Measurements from ENCODE around the gene SLITRK6.
"Not testable (repeated sequence)": the region's sequence is repeated elsewhere in the genome, so short reads cannot be mapped to it uniquely, and the experiment has no call there.

The SLITRK6 gene, protein sequence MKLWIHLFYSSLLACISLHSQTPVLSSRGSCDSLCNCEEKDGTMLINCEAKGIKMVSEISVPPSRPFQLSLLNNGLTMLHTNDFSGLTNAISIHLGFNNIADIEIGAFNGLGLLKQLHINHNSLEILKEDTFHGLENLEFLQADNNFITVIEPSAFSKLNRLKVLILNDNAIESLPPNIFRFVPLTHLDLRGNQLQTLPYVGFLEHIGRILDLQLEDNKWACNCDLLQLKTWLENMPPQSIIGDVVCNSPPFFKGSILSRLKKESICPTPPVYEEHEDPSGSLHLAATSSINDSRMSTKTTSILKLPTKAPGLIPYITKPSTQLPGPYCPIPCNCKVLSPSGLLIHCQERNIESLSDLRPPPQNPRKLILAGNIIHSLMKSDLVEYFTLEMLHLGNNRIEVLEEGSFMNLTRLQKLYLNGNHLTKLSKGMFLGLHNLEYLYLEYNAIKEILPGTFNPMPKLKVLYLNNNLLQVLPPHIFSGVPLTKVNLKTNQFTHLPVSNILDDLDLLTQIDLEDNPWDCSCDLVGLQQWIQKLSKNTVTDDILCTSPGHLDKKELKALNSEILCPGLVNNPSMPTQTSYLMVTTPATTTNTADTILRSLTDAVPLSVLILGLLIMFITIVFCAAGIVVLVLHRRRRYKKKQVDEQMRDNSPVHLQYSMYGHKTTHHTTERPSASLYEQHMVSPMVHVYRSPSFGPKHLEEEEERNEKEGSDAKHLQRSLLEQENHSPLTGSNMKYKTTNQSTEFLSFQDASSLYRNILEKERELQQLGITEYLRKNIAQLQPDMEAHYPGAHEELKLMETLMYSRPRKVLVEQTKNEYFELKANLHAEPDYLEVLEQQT

DNA sequence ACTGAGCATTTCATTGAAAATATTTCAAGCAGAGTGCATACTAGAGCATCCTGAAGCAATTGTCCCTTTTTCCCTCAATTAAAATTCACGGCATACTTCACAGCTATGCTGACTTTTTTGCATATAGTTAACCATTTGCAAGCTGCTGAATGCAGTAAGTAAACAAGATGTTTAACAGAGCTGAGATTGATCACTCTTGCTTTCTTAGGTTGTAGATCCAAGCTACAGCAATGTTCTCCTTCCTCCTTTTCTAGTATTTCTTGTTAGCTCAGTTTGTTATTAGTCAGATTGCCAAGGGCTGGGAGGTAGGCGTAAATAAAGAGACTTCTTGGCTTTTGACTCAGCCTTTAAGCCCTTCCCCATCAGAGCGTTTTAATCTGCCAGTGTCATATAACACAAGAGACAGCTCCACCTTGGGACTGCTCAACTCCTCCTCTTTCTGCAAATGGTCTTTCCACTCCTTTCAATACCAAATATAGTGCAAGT is at the start of gene SLITRK6:
TSS of gene SLITRK6 (minus strand) at position 323 of the 486 bp plus-strand sequence. CDS start 2,911 bp downstream, outside the sequence.
- DNase-seq = no peak

DNA sequence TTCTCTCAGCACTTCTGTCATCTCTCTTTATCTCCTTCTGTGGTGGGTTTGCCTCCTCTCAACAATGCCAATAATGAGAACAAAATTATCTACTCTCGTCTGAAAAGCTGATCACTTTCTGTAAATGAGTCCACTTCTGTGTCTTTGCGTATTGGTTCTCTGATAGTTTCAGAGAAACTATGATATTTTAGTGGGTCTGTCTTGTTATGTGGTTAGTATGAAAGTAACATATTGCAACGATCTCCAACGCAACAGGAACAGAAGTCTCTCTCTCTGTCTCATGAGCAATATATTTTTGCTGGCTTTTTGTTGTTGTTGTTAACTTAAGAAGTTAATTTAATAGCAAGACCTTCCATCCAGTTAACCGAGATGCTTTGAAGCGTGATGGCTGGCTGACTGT is 47.8 kb upstream of the SLITRK6 start:
- no peak for DNase-seq

DNA sequence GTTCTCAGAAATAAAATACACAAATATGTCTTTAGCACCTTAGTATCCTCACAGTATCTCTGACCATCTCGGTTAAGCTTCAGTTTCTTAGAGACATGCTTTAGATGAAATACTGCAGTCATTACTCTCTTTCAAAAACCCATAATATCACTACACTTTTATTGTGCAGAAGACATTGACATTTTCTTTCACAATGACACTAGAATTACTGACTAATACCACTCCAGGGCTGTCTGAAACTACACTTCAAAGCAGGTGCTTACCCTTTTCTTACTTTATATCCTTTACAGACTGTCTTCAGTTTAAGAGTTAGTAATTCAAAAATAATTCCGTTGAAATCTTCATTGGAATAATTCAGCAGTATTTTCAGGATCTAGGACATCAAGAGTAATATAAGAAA is 42.2 kb upstream of the SLITRK6 start:
- DNase-seq = no peak

DNA sequence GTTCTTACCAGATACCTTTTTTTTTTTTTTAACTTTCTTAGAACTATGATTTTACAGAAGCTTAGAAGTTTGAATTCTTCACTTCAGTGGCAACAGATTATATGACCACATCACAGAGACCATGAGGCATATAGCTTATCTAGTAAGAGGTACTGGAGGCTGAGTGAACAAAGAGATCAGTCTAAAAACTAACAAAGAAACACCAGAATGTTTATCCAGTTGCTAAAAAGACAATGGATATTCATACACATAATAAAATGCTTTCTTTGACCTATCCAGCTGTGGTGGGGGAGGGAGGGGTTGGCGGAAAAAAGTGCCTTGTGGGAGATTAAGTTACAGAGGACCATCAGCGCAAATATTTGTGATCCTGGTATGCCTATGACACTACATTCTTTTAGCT is 34.7 kb upstream of the SLITRK6 start:
- no peak for DNase-seq

DNA sequence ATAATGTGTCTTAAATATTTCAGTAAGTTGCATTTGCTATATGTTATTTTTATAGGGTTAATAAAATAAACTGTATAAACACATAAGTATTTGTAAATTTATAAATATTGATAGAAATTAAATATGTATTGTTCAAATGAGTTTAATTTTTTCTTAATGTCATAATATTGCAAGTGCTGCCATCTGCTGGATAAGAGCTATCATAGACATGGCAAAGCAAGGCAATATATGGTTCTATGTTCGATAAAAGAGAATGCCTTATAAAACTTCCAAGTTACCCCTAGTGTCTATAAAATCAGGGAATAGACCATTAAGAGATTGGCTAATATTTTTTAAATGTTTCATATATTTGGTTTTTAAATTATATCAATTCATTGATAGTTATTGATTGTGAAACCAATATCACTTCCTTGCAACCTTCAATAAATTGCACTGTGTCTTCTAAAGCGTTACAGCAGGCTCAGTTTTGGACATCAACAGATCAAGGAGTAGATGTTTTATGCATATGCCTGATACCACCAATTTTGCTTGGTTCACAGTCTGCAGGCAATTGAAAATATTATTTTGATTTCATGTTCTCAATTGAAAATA is 29.0 kb upstream of the SLITRK6 start:
- no peak for DNase-seq

DNA sequence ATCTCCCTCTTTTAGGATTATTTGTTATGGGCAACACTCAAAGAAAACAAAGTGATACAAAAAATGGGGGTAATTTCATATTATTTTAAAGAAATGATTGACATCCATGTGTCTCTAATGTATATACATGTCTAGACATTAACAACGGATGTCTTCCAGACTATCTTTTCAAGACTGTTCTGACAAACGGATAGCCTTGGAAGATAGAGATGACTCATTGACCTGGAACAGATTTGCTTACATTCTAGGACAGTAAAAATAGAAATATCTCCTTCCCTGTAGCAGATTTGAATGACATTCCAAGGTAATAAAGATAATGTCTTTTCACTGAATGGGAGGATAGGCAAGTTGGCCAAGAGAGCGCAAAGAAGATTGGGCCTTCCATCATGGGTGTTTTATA is 26.2 kb upstream of the SLITRK6 start:
- no peak for DNase-seq

DNA sequence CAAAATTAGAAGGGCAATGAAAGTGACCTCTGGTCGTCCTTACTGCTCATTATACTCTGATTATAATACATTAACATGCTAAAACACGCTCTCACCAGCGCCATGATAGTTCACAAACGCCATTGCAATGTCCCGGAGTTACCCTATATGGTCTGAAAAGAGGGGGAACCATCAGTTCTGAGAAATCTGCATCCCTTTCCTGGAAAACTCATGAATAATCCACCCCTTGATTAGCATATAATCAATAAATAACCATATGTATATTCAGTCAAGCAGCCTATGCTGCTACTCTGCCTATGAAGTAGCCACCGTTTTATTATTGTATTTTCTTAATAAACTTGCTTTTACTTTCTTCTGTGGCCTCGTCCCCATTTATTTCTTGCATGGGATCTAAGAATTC is 24.6 kb upstream of the SLITRK6 start:
- no peak for DNase-seq

DNA sequence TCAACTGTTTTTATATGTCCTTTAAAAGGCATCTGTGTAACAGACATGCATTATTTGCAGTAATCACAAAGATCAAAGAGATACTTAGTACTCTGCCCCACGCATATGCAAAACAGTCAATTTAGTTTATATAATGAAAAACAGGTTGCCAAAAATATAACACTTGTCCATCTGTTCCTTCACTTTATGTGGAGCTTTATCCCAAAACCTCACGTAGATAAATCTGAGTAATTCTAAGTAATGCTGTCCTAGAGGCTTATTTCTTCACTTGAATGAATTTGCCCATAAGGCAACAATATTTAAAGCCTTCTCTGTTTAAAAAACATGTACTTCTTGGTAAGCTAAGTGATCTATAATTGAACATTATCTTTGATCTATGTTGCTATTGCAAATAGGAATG is 20.3 kb upstream of the SLITRK6 start:
- no peak for DNase-seq

DNA sequence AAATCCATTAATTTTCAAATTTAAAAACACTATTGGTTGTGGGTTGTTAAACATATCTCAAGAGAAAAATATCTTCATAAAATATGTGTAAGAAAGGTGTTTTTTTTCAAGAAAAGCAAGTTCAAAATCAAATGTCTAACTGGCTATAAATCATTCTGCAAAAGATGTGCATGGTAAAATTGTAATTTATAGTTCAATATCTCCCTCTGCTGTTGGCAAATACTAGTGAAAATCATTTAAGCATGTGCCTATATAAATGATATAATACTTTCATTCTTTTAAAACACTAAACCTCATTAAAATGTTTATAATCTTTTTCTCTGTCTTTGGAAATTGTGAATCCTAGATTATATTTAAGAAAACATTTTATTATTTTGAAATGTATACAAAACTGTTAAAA is 17.2 kb upstream of the SLITRK6 start:
- no peak for DNase-seq

DNA sequence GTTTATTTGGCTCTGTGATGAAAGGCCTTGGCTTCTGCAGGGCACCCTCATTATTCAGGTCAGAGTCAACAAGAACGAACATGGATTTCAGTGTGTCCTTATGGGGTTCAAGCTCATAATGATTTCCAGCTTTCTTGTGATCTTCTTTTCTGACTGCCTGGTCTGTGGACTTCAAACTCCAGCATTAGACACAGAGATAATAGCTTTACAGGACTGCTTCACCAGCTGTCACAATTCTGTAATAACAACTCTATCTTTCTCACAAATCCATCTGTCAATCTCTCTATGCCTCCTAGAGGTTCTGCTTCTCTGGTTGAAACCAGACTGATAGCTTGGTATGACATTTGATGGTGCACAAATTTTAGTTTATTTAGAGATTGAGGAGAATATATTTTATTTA is 13.1 kb upstream of the SLITRK6 start:
- DNase-seq = no peak

DNA sequence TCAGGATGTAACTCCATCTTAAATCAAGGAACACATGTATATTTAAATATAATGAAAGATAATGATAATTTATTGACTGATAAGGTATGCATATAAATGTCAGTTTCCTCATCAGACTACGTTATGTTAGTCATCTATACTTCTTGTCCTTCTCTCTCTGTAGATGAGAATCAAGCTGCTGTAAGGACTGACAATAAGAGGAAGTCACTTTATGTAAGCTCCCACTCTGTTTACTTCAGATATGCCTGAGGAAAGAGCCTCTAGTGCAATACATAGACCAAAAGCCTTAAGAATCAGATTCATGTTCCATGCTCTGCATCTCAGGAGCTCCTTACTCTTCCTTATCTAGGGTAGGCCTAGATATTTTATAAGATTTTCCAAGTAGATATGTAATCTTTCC is 9.6 kb upstream of the SLITRK6 start:
- no peak for DNase-seq

DNA sequence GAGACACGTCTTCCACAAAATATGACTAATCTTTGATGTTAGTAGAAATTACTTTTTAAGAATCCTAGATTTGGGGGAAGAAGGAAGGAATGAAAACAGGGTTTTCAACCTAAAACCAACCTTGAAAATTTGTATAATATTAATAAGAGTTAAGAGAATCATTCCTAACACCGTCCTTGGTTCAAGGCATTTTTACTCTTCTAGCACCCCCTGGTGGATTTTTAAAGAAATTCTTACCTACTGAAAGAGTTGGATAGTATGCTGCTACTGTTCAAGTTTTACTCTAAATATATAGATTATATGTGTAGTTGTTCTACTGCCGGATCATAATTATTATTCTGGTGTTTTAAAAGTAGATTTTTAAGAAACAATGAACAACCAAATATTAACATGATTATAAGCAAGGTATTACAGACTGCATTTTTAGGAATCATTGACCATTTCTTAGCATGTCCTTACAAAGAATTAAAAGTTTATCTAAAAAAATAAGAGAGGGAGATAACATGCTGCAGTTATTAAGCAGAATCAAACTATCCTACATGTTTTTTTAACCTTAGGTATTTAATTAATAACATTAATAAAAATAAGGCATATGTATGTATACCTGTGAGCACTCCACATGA is 7.4 kb upstream of the SLITRK6 start:
- DNase-seq = no peak

DNA sequence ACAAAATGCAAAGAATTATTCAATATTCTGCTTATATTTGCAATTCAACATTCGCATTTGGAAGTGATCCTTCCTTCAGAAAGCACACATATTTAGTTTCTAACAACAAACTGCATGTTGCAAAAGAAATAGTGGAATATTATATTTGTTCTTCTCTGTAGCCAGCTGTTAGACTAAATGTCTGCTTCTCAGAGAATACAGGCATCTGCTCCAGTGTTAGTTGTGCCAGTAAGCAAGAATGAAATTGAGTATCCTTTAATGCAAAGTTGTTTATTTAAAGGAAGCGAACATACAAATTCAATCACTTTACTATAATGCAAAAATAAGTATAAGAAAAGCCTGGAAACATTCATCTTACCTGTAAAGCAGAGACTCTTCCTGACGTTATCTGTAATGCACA is 663 bp downstream of the SLITRK6 start:
- no peak for DNase-seq

DNA sequence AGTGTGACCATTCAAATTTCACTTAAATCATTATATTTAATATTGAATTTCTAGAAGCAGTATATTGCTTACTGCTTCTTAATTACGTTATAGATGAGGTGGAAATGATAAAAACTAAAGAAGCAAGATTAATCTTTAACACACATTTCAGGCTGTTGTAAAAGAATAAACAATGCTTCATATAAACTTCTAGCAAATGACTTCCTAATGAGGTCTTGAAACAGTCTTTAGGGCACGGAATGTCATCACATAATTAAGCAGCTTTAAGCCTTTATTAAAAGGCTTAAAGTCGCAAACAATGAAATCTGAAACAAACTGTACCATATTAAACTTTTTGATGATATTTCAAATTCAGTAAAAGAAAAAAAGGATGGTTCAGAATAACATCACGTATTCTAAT is 1.9 kb downstream of the SLITRK6 start:
- DNase-seq = no peak

DNA sequence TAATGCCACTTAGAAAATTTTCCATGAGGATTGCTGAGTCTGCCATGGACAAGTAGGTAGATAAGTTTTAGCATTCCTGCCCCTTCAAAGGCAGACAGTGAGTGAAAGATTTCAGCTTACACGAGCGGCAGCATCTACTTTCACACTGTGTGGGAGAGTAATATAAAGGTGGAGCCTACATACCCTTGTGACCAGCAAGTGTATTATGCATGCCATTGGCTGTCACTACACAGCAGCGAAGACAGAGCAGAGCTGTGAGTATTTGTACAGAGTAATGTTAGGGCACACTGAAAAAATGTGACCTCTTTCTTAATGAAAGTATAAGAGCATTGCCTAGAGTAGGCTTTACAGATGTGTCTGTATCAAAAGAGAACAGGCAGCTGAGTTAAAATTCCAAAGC is 14.0 kb downstream of the SLITRK6 start:
- DNase-seq = no peak

DNA sequence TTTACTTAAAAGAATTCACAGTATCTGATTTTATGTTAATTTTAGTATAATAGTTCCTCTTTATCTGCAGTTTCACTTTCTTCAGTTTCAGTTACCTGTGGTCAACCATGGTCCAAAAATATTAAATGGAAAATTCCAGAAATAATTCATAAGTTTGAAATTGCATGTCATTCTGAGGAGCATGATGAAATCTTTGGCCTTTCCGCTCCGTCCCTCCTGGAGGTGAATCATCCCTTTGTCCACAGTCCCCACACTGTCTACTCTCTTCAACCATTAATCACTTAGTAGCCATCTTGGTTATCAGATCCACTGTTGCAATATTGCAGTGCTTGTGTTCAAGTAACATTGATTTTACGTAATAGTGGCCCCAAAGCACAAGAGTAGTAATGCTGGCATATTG is 26.9 kb downstream of the SLITRK6 start:
- no peak for DNase-seq

DNA sequence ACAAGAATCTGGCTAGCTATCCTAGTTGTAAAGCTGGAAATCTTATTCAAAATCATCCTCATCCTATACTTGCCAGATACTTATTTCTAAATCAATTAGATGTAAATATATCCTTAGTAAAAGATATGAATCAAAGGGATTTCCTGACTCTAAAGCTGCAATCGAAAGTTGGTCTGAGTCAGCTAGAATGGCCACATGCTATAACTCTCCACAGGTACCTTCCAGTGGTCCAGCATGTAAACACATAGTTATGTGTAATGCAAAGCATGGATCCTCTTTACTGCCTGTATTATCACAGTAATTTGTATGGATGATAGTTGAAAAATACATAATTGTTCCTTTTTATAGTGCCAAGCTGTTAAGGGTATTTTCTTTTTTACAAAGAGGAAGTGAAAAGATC is 27.4 kb downstream of the SLITRK6 start:
- no peak for DNase-seq

DNA sequence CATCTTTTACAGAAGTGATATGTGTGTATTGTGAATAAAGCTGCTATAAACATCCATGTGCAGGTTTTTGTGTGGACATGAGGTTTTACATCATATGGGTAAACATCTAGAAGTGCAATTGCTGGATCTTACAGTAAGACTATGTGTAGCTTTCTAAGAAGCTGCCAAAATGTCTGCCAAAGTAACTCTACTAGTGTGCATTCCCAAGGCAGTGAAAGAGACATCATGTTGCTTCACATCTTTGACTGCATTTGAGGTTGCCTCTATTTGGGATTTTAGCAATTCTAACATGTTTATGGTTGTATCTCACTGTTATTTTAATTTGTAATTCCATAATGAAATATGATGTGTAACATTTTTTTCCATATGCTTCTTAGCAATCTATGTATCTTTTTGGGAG is 30.3 kb downstream of the SLITRK6 start:
- DNase-seq = no peak

DNA sequence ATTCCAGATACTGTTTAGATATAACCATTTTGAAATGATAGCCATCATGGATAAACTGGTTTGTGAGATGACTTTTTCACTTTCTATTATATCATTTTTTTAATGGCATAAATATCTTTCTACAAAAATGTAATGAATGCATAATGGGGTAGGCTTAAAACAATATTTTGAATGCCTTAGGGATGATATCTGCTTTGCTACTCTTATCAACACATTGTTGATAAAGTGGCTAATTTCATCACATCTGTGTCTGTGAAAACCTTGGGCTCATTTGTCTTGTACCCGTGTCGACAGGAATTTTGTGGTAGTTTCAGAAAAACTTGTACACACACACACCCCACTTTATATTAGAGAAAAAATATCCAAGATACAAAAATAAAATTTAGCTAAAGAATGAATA is 44.1 kb downstream of the SLITRK6 start:
- no peak for DNase-seq

DNA sequence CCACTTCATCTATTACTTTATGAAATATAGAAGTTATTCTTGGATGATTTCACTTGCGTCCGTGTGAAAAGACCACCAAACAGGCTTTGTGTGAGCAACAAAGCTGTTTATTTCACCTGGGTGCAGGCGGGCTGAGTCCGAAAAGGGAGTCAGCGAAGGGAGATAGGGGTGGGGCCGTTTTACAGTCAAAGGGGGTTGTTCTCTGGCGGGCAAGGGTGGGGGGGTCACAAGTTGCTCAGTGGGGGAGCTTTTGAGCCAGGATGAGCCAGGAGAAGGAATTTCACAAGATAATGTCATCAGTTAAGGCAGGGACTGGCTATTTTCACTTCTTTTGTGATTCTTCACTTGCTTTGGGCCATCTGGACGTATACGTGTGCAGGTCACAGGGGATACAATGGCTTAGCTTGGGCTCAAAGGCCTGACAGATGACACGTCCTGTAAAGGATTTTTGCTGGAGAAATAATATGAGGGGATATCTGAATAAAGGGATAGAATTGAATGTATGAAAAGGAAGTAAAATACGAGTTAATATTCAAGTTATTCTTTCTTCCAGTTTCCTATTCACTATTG is 55.9 kb downstream of the SLITRK6 start:
- DNase-seq = not testable (repeated sequence)
